Measurements from ENCODE around the gene SHROOM3. TPM values are rescaled to one million over a fixed set of nuclear protein-coding genes. Genes with fewer than 3 reads are reported as not detected.

SHROOM3 gene
- total RNA-seq, 1 donor from 2014 or later = 62.0 TPM

GRCh38 chr4:76570141-76570973, 135.3 kb downstream of the SHROOM3 start:
- Histone ChIP-seq H3K27ac (no peak overlapping the region), H3K36me3 (no peaks in the 10 kb centered on the region), H3K9me3 (no peaks in the 10 kb centered on the region), H3K27me3 (ENCODE audit: low read depth) (no peaks in the 10 kb centered on the region), H3K4me3 (no peak overlapping the region), H3K4me1 (no peaks in the 10 kb centered on the region)
- no peak for TF ChIP-seq CTCF (IDR thresholded peaks at IDR 0.05)
- intact Hi-C loops (cut with DNase I) = no loop called here
- peak; percentile 45 to 64 for ATAC-seq
- no peak for DNase-seq

- DNase-seq (no peak), ATAC-seq (peak; percentile 31 to 86)
- H3K4me3 ChIP-seq = no peak overlapping the region
- H3K9me3 ChIP-seq = no peaks in the 10 kb centered on the region
- TF ChIP-seq CTCF (IDR thresholded peaks at IDR 0.05) = no peak
- intact Hi-C loops (cut with DNase I) = no loop called here
- no peaks in the 10 kb centered on the region for H3K4me1 ChIP-seq
- H3K27me3 ChIP-seq (ENCODE audit: low read depth) = no peaks in the 10 kb centered on the region
- H3K36me3 ChIP-seq = no peaks in the 10 kb centered on the region
- no peak overlapping the region for H3K27ac ChIP-seq
These were observed 136.2 kb downstream of the SHROOM3 start for GRCh38 chr4:76571274-76571673.

GRCh38 chr4:76572224-76572623, 137.2 kb downstream of the SHROOM3 start:
- H3K27ac ChIP-seq = no peak overlapping the region
- no peaks in the 10 kb centered on the region for H3K4me1 ChIP-seq
- no peak for ATAC-seq
- TF ChIP-seq CTCF (IDR thresholded peaks at IDR 0.05) = no peak
- no peaks in the 10 kb centered on the region for H3K27me3 ChIP-seq (ENCODE audit: low read depth)
- no peaks in the 10 kb centered on the region for H3K36me3 ChIP-seq
- H3K4me3 ChIP-seq = no peak overlapping the region
- intact Hi-C loops (cut with DNase I) = no loop called here
- no peak for DNase-seq
- no peaks in the 10 kb centered on the region for H3K9me3 ChIP-seq

- no peaks in the 10 kb centered on the region for H3K27me3 ChIP-seq (ENCODE audit: low read depth)
- DNase-seq (no peak), ATAC-seq (no peak)
- TF ChIP-seq CTCF (IDR thresholded peaks at IDR 0.05) = no peak
- no peaks in the 10 kb centered on the region for H3K9me3 ChIP-seq
- H3K27ac ChIP-seq = no peak overlapping the region
- no peak overlapping the region for H3K4me3 ChIP-seq
- H3K36me3 ChIP-seq = no peaks in the 10 kb centered on the region
- intact Hi-C loops (cut with DNase I) = no loop called here
- H3K4me1 ChIP-seq = no peaks in the 10 kb centered on the region
These were observed 141.8 kb downstream of the SHROOM3 start for GRCh38 chr4:76576824-76577223.

- ATAC-seq = no peak
- H3K27me3 ChIP-seq (ENCODE audit: low read depth) = no peaks in the 10 kb centered on the region
- no peaks in the 10 kb centered on the region for H3K36me3 ChIP-seq
- intact Hi-C loops (cut with DNase I) = no loop called here
- H3K27ac ChIP-seq = no peak overlapping the region
- no peak for DNase-seq
- no peaks in the 10 kb centered on the region for H3K9me3 ChIP-seq
- no peaks in the 10 kb centered on the region for H3K4me1 ChIP-seq
- no peak for TF ChIP-seq CTCF (IDR thresholded peaks at IDR 0.05)
- H3K4me3 ChIP-seq = no peak overlapping the region
These were observed 143.1 kb downstream of the SHROOM3 start for GRCh38 chr4:76578002-76578560.
